HPDE6-E6E7 (cell line): ENCODE results near the gene TNK2.
"Not testable (repeated sequence)": the region's sequence is repeated elsewhere in the genome, so short reads cannot be mapped to it uniquely, and the experiment has no call there.

Experiments
- DNase-seq: peaks from one replicate; pipeline ENCODE4 v3.0.0; 2011; ENCODE audit warnings: missing footprints; ENCODE audit errors: extremely low spot score

The TNK2 gene

GRCh38 chr3:195821403-195822130 lies 86.8 kb downstream of the TNK2 start:
- peak; percentile 45 for DNase-seq

GRCh38 chr3:195820901-195821300 lies 87.5 kb downstream of the TNK2 start:
- no peak for DNase-seq

- no peak for DNase-seq
Measured at GRCh38 chr3:195820186-195820585, 88.2 kb downstream of the TNK2 start.

GRCh38 chr3:195818301-195818700 lies 90.0 kb downstream of the TNK2 start:
- DNase-seq = no peak

- DNase-seq = no peak
Measured at GRCh38 chr3:195817578-195818135, 90.7 kb downstream of the TNK2 start.

GRCh38 chr3:195816276-195816913 lies 92.0 kb downstream of the TNK2 start:
- not testable (repeated sequence) for DNase-seq

- DNase-seq = no peak
Measured at GRCh38 chr3:195815169-195815771, 93.1 kb downstream of the TNK2 start.

- DNase-seq = no peak
Measured at GRCh38 chr3:195813916-195814640, 94.3 kb downstream of the TNK2 start.
